ENCODE measurements around the gene TMEM108.

Gene TMEM108

GRCh38 chr3:133168025-133168401, 129.8 kb downstream of the TMEM108 start:
- DNase-seq = no peak

GRCh38 chr3:133169331-133170068, 131.3 kb downstream of the TMEM108 start:
- DNase-seq = no peak

- DNase-seq = no peak
Measured at GRCh38 chr3:133171831-133172230, 133.6 kb downstream of the TMEM108 start.

- DNase-seq = no peak
Measured at GRCh38 chr3:133181392-133182150, 143.4 kb downstream of the TMEM108 start.

GRCh38 chr3:133187870-133188379, 149.7 kb downstream of the TMEM108 start:
- no peak for DNase-seq

- DNase-seq = no peak
Measured at GRCh38 chr3:133188996-133189395, 150.8 kb downstream of the TMEM108 start.

GRCh38 chr3:133189893-133190292, 151.7 kb downstream of the TMEM108 start:
- no peak for DNase-seq

- DNase-seq = no peak
Measured at GRCh38 chr3:133191818-133192217, 153.6 kb downstream of the TMEM108 start.

- DNase-seq = no peak
Measured at GRCh38 chr3:133192363-133192945, 154.3 kb downstream of the TMEM108 start.

- no peak for DNase-seq
Measured at GRCh38 chr3:133192967-133193366, 154.8 kb downstream of the TMEM108 start.

- DNase-seq = no peak
Measured at GRCh38 chr3:133196527-133196926, 158.3 kb downstream of the TMEM108 start.

- DNase-seq = no peak
Measured at GRCh38 chr3:133197619-133198018, 159.4 kb downstream of the TMEM108 start.

- DNase-seq = no peak
Measured at GRCh38 chr3:133206921-133207320, 168.7 kb downstream of the TMEM108 start.

- DNase-seq = no peak
Measured at GRCh38 chr3:133208184-133208583, 170.0 kb downstream of the TMEM108 start.

- DNase-seq = no peak
Measured at GRCh38 chr3:133209871-133210550, 171.8 kb downstream of the TMEM108 start.

- no peak for DNase-seq
Measured at GRCh38 chr3:133210656-133211055, 172.5 kb downstream of the TMEM108 start.

- DNase-seq = no peak
Measured at GRCh38 chr3:133211449-133211848, 173.3 kb downstream of the TMEM108 start.

- DNase-seq = no peak
Measured at GRCh38 chr3:133211856-133212255, 173.7 kb downstream of the TMEM108 start.

- no peak for DNase-seq
Measured at GRCh38 chr3:133213937-133214336, 175.7 kb downstream of the TMEM108 start.

GRCh38 chr3:133227813-133228212, 189.6 kb downstream of the TMEM108 start:
- no peak for DNase-seq

- DNase-seq = no peak
Measured at GRCh38 chr3:133230195-133230594, 192.0 kb downstream of the TMEM108 start.

- no peak for DNase-seq
Measured at GRCh38 chr3:133236901-133237300, 198.7 kb downstream of the TMEM108 start.

- DNase-seq = no peak
Measured at GRCh38 chr3:133237380-133237779, 199.2 kb downstream of the TMEM108 start.
